GM20431 (cell line): ENCODE data around the gene RUNX2.

ENCODE experiments used
- in situ Hi-C: fragments of 300-500 bp; cut with MseI, MboI; formaldehyde crosslinking; loops from one replicate; pipeline ENCODE4 v1.15.0; 2020; ENCODE audit warnings: low sequenced_read_pairs; ENCODE audit not compliant: unreplicated experiment

Gene RUNX2

GRCh38 chr6:45567879-45568278, 239.7 kb downstream of the RUNX2 start:
- in situ Hi-C loops = no loop called here

GRCh38 chr6:45568626-45569025, 240.5 kb downstream of the RUNX2 start:
- in situ Hi-C loops = no loop called here

- in situ Hi-C loops = no loop called here
Observed at GRCh38 chr6:45569210-45569945, 241.2 kb downstream of the RUNX2 start.

- in situ Hi-C loops = no loop called here
Observed at GRCh38 chr6:45571159-45571558, 243.0 kb downstream of the RUNX2 start.

GRCh38 chr6:45572833-45573232, 244.7 kb downstream of the RUNX2 start:
- in situ Hi-C loops = no loop called here

GRCh38 chr6:45574014-45574461, 245.9 kb downstream of the RUNX2 start:
- in situ Hi-C loops = no loop called here

GRCh38 chr6:45574885-45575284, 246.8 kb downstream of the RUNX2 start:
- in situ Hi-C loops = no loop called here

- in situ Hi-C loops = no loop called here
Observed at GRCh38 chr6:45576648-45577624, 248.8 kb downstream of the RUNX2 start.

GRCh38 chr6:45577836-45578504, 249.8 kb downstream of the RUNX2 start:
- in situ Hi-C loops = no loop called here

- in situ Hi-C loops = no loop called here
Observed at GRCh38 chr6:45584127-45584526, 256.0 kb downstream of the RUNX2 start.

- in situ Hi-C loops = no loop called here
Observed at GRCh38 chr6:45586216-45587171, 258.4 kb downstream of the RUNX2 start.

- in situ Hi-C loops = no loop called here
Observed at GRCh38 chr6:45587229-45588060, 259.3 kb downstream of the RUNX2 start.

GRCh38 chr6:45589367-45589766, 261.2 kb downstream of the RUNX2 start:
- in situ Hi-C loops = no loop called here

- in situ Hi-C loops = no loop called here
Observed at GRCh38 chr6:45590226-45590625, 262.1 kb downstream of the RUNX2 start.

- in situ Hi-C loops = no loop called here
Observed at GRCh38 chr6:45590696-45591184, 262.6 kb downstream of the RUNX2 start.

- in situ Hi-C loops = no loop called here
Observed at GRCh38 chr6:45591306-45591705, 263.2 kb downstream of the RUNX2 start.

GRCh38 chr6:45591890-45592289, 263.8 kb downstream of the RUNX2 start:
- in situ Hi-C loops = no loop called here

- in situ Hi-C loops = no loop called here
Observed at GRCh38 chr6:45592991-45593390, 264.9 kb downstream of the RUNX2 start.
